ENCODE results near the gene DPP10.
"Not testable (repeated sequence)": the region's sequence is repeated elsewhere in the genome, so short reads cannot be mapped to it uniquely, and the experiment has no call there.

The DPP10 gene

DNA sequence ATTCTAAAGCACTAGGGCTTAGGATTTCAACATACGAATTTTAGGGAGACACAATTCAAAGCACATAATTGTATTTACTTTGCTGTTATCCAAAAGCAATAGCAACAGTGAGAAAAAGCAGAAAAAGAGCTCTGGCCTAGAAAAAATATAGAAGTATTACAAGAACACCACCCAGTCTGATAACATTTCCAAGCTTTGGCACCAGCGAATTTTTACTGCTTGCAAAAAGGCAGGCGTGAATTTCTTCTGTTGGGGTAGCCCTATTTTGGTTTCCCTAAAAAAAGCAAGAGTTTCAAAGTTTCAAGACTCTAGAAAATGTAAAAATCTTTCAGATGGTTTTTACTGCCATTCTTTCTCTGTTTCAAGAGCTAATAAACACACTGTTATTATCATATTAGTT is 292.7 kb downstream of the DPP10 start:
- TF ChIP-seq POLR2A (IDR thresholded peaks at IDR 0.05; ENCODE audit: low read depth, low read length) (no peak), POLR2AphosphoS5 (IDR thresholded peaks at IDR 0.05; ENCODE audit: low read depth, low read length) (no peak), TAF1 (IDR thresholded peaks at IDR 0.05; ENCODE audit: borderline replicate concordance, low read depth, low read length) (no peak)
- FAIRE-seq, result no peak
- no peak for DNase-seq (ENCODE audit: insufficient read length)

DNA sequence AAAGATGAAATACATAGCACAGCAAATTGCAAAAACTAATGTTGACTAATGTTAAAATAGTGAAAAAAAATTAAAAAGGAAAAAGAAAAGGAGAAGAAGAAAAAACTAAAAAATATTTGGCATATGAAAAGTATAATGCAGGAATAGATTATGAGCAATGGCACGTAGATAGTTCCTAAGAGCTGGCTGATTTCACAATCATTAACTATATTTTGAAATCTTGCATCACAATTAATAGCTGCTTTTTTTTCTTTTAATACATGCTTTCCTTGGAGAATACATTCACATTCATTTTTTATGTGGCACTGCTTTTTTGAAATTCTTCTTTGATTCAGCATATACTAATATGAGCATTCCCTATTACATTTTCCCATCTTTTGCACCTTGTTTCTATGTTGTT is 299.8 kb downstream of the DPP10 start:
- FAIRE-seq, result no peak
- DNase-seq (ENCODE audit: insufficient read length), result no peak
- TF ChIP-seq TAF1 (IDR thresholded peaks at IDR 0.05; ENCODE audit: borderline replicate concordance, low read depth, low read length) (no peak), POLR2AphosphoS5 (IDR thresholded peaks at IDR 0.05; ENCODE audit: low read depth, low read length) (no peak), POLR2A (IDR thresholded peaks at IDR 0.05; ENCODE audit: low read depth, low read length) (no peak)

DNA sequence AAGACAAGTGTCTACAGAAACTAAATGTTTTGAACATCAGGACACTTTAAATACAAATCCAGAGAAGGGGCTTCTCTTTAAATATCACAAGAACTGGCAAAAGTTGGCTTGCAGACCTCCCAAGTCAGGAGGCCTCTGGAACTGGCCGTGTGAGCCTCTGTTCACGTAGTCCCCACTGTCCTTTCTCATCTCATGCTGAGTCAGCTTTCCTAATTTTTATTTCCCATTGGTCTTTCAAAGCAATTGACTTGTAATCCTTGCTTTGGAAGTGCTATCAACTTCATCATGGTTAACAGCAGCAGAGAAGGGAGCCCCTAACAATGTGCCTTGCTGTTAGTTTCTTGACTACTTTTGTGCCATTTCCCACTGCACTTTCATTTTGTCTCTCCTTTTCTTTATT is 303.3 kb downstream of the DPP10 start:
- FAIRE-seq (no peak), DNase-seq (ENCODE audit: insufficient read length) (no peak)
- TF ChIP-seq TAF1 (IDR thresholded peaks at IDR 0.05; ENCODE audit: borderline replicate concordance, low read depth, low read length) (no peak), POLR2A (IDR thresholded peaks at IDR 0.05; ENCODE audit: low read depth, low read length) (no peak)

DNA sequence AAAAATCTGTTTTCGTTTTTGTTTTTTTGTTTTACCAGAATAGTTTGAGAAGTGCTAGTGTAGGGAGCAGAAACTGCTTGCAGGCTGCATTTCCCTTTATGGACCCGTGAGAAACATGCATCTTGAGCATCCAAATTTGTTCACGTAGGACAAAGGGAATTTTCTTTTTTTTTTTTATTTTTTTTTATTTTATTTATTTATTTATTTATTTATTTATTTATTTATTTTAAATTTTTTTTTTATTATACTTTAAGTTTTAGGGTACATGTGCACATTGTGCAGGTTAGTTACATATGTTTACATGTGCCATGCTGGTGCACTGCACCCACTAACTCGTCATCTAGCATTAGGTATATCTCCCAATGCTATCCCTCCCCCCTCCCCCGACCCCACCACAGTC is 305.7 kb downstream of the DPP10 start:
- DNase-seq (ENCODE audit: insufficient read length); FAIRE-seq: not testable (repeated sequence)

DNA sequence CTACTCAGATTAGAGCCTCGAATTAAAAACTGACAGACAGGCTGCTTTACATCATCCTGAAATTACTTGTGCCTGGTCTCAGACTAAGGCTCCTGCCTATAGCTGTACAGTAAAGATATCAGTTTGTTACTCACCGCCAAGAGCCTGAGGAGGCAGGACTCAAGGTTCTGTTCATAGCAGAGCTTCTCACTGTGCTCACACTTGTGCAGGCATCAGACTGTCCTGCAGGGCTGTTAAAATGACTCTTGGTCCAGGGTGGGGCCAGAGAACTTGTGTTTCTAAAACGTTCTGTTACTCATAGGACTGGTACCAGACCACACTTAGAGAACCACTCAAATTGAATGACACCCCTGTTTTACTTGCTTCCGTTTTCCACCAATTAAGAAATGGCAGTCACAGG is 310.0 kb downstream of the DPP10 start:
- TF ChIP-seq POLR2AphosphoS5 (IDR thresholded peaks at IDR 0.05; ENCODE audit: low read depth, low read length), result no peak
- TF ChIP-seq TAF1 (IDR thresholded peaks at IDR 0.05; ENCODE audit: borderline replicate concordance, low read depth, low read length), result no peak
- TF ChIP-seq POLR2A (IDR thresholded peaks at IDR 0.05; ENCODE audit: low read depth, low read length), result no peak
- DNase-seq (ENCODE audit: insufficient read length) (no peak), FAIRE-seq (no peak)

DNA sequence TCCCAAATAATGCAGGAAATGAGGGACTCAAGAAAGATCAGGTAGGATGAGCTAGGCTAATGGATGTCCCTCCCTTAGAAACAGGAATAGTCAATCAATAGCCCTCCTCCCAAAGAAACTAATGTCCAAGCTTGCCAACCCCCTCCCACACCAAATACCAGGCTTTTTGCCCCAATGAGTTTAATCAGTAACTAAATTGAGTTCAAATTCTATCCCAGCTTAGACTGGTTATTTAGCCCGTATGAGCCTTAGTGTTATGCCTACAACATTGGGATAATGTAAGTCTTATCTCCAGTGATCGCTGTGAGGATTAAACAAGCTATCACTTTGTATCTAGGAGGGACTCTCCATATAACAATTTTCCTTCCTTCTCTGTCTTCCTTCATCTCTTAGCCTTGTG is 310.7 kb downstream of the DPP10 start:
- TF ChIP-seq POLR2A (IDR thresholded peaks at IDR 0.05; ENCODE audit: low read depth, low read length), result no peak
- TF ChIP-seq POLR2AphosphoS5 (IDR thresholded peaks at IDR 0.05; ENCODE audit: low read depth, low read length), result no peak
- TF ChIP-seq TAF1 (IDR thresholded peaks at IDR 0.05; ENCODE audit: borderline replicate concordance, low read depth, low read length), result no peak
- FAIRE-seq (no peak), DNase-seq (ENCODE audit: insufficient read length) (no peak)

DNA sequence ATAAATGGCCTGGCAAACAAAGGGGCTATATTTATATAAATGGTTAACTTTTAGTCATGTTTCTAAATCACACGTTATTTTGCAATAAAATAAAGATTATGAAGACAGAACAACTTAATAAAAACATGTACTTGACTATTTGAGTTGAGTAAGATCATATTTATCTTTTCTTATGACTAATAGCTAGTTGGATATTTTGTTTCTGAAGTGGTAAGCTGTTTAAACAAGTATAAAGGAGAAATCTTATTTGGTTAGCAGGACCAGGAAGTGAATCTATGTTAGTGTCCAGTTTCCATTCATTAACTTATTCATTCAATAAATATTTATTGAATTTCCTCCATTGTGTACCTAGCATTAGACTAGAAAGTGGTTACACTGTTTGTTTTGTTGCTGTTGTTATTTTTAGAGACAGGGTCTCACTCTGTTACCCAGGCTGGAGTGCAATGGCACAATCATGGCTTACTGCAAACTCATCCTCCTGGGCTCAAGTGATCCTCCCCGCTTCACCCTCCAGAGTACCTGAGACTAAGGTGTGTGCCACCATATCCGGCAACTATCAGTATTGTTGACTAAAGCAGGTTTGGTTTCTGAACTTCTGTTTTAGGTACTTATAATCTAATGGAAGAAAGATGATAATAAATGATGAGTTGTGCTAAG is 312.6 kb downstream of the DPP10 start:
- DNase-seq (ENCODE audit: insufficient read length) (no peak), FAIRE-seq (no peak)
- no peak for TF ChIP-seq POLR2AphosphoS5 (IDR thresholded peaks at IDR 0.05; ENCODE audit: low read depth, low read length)
- no peak for TF ChIP-seq TAF1 (IDR thresholded peaks at IDR 0.05; ENCODE audit: borderline replicate concordance, low read depth, low read length)
- no peak for TF ChIP-seq POLR2A (IDR thresholded peaks at IDR 0.05; ENCODE audit: low read depth, low read length)

DNA sequence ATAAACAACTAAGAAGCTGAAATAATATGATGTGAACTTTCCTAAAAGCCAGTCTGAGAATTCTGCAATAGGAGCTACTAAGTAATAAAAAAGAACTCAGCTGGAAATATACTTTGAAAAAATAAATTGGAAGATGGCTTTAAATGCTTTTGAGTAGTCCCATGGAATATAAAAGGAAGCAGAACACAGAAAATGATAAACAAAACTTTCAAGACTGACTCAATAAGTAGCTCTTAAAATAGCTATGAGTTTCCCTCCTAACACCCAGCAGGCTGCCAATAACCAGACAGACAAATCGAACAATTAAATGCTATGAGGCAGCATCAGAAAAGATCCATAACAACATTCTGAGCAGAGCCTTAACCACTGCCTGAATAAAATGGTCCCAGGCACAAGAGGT is 319.9 kb downstream of the DPP10 start:
- FAIRE-seq, result no peak
- TF ChIP-seq TAF1 (IDR thresholded peaks at IDR 0.05; ENCODE audit: borderline replicate concordance, low read depth, low read length), result no peak
- no peak for TF ChIP-seq POLR2AphosphoS5 (IDR thresholded peaks at IDR 0.05; ENCODE audit: low read depth, low read length)
- no peak for TF ChIP-seq POLR2A (IDR thresholded peaks at IDR 0.05; ENCODE audit: low read depth, low read length)

DNA sequence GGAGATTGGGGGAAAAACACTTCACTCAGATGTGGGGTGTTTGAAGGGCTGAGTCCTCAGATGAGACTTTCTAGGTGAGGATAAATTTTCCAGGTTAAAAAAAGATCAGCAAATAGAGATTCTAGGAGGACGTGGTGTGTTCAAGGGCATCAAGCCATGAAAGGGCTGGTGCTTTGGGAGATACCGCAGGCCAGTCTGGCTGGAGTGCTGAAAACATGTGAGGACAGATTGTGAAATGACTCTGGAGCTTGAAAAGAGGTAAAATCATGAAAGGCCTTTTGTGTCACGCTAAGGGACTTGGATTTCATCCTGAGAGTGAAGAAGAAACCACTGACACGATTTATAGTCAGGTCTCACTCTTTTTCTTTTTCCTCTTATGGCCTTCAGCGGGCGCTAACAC is 320.5 kb downstream of the DPP10 start:
- no peak for DNase-seq (ENCODE audit: insufficient read length)
- TF ChIP-seq POLR2A (IDR thresholded peaks at IDR 0.05; ENCODE audit: low read depth, low read length), result no peak
- no peak for TF ChIP-seq POLR2AphosphoS5 (IDR thresholded peaks at IDR 0.05; ENCODE audit: low read depth, low read length)
- TF ChIP-seq TAF1 (IDR thresholded peaks at IDR 0.05; ENCODE audit: borderline replicate concordance, low read depth, low read length), result no peak
- no peak for FAIRE-seq

More for the DNA sequence above, 319.9 kb downstream of the DPP10 start:
- DNase-seq (ENCODE audit: insufficient read length), result no peak

DNA sequence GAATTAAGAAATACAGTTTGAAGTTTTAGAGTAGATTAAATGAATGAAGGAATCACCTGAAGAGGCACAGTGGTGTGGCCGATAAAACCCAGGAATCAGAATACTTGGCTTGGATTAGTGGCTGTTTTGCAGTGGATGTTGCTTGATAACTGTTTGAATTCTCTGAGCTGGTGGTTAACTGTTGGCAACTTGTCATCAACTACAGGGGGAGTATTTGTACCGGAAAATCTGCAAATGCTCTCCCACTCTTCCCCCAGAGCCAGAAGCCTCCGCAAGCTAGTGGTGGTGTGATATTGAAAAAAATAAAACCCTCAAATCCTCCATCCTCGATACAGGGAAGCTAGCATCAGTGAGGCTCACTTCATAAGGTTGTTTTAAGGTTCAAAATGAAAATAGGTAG is 326.7 kb downstream of the DPP10 start:
- FAIRE-seq (no peak), DNase-seq (ENCODE audit: insufficient read length) (no peak)
- no peak for TF ChIP-seq POLR2A (IDR thresholded peaks at IDR 0.05; ENCODE audit: low read depth, low read length)
- TF ChIP-seq POLR2AphosphoS5 (IDR thresholded peaks at IDR 0.05; ENCODE audit: low read depth, low read length), result no peak
- no peak for TF ChIP-seq TAF1 (IDR thresholded peaks at IDR 0.05; ENCODE audit: borderline replicate concordance, low read depth, low read length)

DNA sequence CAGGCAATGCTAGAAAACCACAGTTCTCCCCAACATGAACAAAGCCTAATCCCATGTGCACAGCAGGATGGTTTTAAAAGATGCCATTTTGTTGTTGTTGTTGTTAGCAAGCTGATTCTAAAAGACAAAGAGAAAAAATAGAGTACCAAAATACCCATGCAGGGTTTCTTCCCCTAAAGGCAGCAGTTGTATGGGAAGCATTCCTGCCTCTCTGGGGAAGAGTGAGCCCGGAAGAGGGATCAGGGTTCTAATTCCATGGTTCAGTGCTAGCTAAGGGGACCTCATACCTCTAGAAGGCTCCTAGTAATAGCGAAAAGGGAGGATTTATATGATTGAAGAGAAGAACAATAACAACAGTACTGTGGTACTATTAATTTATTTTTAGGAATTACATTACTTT is 327.6 kb downstream of the DPP10 start:
- FAIRE-seq, result no peak
- TF ChIP-seq POLR2A (IDR thresholded peaks at IDR 0.05; ENCODE audit: low read depth, low read length), result no peak
- no peak for TF ChIP-seq POLR2AphosphoS5 (IDR thresholded peaks at IDR 0.05; ENCODE audit: low read depth, low read length)
- no peak for TF ChIP-seq TAF1 (IDR thresholded peaks at IDR 0.05; ENCODE audit: borderline replicate concordance, low read depth, low read length)
- no peak for DNase-seq (ENCODE audit: insufficient read length)

DNA sequence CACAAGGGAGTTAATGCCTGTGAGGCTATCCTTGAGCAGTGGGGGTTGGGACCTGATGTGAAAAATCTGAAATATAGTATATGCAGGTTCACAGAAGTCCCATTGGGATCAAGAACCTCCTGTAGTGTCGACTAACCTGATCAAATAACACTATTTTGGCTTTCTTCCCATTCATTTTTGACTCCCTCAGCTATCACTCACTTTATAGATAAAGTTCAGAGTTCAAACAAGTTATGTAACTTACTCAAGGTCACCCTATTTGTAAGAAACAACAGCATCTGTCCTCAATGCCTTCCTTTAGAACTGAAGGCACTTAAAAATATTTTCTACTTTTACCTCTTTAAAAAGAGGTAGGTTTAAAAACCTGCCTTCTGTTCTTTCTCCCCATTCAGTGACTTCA is 341.6 kb downstream of the DPP10 start:
- FAIRE-seq, result no peak
- no peak for DNase-seq (ENCODE audit: insufficient read length)
- TF ChIP-seq POLR2AphosphoS5 (IDR thresholded peaks at IDR 0.05; ENCODE audit: low read depth, low read length) (no peak), TAF1 (IDR thresholded peaks at IDR 0.05; ENCODE audit: borderline replicate concordance, low read depth, low read length) (no peak), POLR2A (IDR thresholded peaks at IDR 0.05; ENCODE audit: low read depth, low read length) (no peak)
